AG10803 (cell line): ENCODE data around the gene S100A7A.

Experiments used
- DNase-seq: peaks from one replicate; pipeline ENCODE4 v3.0.0; 2010; ENCODE audit warnings: low read depth
- H3K4me3 ChIP-seq: 2 replicates; pipeline ENCODE4 v1.5.1; 2011; ENCODE audit warnings: mild to moderate bottlenecking, low read length, control low read depth
- CTCF ChIP-seq: conservative IDR thresholded peaks from 2 replicates; pipeline ENCODE4 v1.5.1; 2011; ENCODE audit warnings: mild to moderate bottlenecking, low read length, control low read depth, inconsistent platforms

The S100A7A gene

DNA sequence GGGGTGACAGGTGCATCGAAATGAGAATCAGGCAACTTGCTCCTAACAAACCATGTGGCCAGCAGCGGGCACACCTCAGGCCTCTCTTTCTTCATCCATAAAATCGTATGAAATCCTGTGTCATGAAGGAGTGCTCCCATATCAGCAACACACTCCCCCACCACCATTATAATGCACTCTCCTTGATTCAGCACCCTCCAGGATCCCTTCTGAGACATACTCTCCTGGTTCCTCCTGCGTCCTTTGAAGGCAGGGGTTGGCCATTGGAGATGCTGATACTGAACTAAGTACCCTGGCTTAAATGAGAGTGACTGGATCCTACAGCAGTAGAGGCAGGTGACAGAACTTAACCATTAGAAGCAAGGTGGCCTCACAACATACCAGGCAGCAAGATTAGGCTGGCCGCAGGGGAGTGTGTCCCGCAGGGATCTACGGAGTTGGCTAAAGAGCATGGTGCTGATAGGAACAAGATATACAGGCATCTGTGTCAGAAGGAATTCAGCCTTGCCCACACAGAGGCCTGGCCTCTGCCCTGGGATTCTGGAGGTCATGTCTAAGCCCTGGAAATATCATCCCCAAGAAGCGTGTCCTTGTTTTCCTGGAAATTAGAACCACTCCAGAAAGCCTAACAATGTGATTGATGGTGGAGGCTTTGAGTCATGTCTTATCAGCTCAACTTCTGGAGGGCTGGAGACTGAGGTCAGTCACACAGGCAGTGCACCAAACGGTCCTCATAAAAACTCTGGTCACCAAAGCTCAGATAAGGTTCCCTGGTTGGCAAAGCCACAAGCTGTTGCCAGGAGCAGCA lies 16.8 kb downstream of the S100A7A start:
- no peak for TF ChIP-seq CTCF
- DNase-seq: no peak
- no peak overlapping the region for H3K4me3 ChIP-seq

DNA sequence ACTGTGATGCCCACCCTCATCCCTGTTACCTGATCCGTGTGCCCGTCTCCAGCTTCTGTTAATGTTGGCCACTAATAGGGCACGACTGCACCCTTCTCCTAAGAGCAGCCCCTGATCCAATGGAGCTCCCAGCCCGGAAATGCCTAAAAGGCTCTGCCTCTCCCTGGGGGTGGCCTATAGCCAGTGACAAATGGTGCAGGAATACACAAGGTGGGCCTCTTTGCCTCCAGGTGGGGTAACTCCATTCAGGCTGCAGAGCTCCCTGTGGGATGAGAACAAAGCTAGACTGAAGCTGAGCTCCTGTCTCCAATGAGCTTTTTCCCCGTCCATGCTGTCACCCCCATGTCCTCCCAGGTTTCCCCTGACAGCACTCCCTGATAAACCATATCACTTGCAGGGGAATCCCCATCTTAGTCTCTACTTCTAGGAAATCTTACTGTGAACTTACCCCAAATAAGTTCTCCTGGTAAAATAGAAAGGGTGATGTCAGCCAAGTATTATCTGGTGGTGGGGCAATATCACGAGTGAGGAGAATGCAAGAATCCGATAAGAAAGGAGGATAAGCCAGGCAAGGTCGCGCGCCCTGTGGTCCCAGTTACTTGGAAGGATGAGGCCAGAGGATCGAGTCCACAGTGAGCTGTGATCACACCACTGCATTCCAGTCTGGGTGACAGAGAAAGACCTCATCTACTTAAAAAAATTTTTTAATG lies 18.6 kb downstream of the S100A7A start:
- TF ChIP-seq CTCF: no peak
- H3K4me3 ChIP-seq: no peak overlapping the region
- DNase-seq: no peak

- no peak overlapping the region for H3K4me3 ChIP-seq
- TF ChIP-seq CTCF: no peak
- DNase-seq: no peak
These were observed 20.9 kb downstream of the S100A7A start for GRCh38 chr1:153437236-153437635.

DNA sequence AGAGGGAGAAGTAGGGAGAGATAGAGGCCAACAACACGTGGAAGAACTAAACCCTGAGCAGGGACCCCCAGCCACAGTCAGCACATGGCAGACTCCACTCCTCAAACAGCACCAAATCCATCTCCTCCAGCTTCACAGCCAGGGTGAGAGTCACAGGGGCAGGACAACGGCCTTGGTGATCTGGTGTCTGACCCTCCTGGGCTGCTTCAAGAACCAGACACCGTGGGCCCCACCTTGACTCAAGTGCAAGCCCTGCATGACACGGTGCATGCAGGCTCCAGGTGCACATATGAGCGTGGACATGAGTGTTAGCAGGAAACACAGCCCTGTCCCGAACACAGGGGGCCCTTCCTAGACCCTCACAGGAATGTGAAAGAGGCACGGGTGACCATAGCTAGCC lies 22.3 kb downstream of the S100A7A start:
- TF ChIP-seq CTCF: no peak

GRCh38 chr1:153439273-153439672 lies 23.0 kb downstream of the S100A7A start:
- H3K4me3 ChIP-seq: no peak overlapping the region
- no peak for TF ChIP-seq CTCF
- no peak for DNase-seq

More for the DNA sequence above, 22.3 kb downstream of the S100A7A start:
- no peak overlapping the region for H3K4me3 ChIP-seq
- no peak for DNase-seq

GRCh38 chr1:153441238-153441755 lies 25.0 kb downstream of the S100A7A start:
- TF ChIP-seq CTCF: no peak
- no peak for DNase-seq
- no peak overlapping the region for H3K4me3 ChIP-seq

- no peak for TF ChIP-seq CTCF
- no peak overlapping the region for H3K4me3 ChIP-seq
- DNase-seq: no peak
These were observed 27.2 kb downstream of the S100A7A start for GRCh38 chr1:153443486-153443885.
